ENCODE results near the gene WNT3A.

- TF ChIP-seq CTCF (IDR thresholded peaks at IDR 0.05) (no peak), POLR2A (IDR thresholded peaks at IDR 0.05) (no peak), EP300 (IDR thresholded peaks at IDR 0.05) (no peak)
Measured at GRCh38 chr1:228038387-228039005, 31.7 kb downstream of the WNT3A start.
